Cerebellar cortex (tissue), 1 donor: ENCODE measurements around the gene AP3B2.

Source experiments
- DNase-seq: peaks from one replicate; pipeline ENCODE4 v3.0.0-alpha.2; 2015; ENCODE audit warnings: low spot score

The AP3B2 gene

DNA sequence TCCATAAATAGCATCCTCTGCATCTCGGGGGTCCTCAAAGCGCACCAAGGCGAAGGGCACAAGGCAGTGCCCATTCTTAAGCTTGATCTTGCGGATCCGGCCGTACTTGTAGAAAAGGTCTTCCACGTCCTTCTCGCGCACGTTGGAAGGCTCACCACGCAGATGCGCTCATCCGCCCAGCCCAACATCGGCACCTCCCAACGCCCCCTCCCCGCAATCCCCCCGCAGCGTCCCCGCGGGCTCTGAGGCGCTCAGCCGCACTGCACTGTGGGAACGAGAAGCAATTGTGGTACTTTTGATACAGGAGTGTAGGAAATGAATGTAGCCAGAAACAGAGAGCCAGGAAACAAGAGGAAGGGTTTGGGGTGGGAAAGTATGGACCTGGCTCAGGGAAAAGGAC lies 17.5 kb downstream of the AP3B2 start:
- no peak for DNase-seq

DNA sequence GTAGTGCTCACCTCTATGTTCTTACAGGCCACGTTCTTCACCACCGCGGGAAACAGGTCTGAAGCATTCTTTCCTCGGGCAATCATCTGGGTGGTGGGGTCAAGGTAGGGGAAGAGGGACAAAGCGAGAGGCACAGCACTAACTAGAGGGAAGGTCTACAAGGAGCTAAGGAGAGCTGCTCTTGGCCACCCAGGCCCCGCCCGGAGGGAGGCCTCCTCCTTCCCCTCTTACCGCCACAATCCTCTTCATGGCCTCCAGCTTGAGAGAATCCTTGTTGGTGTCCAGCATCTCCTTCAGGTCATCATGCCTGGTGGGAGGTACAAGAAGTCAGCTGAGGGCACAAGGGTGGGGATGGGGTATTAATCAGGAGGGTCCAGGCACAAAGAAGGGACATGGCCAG lies 20.5 kb downstream of the AP3B2 start:
- no peak for DNase-seq

DNA sequence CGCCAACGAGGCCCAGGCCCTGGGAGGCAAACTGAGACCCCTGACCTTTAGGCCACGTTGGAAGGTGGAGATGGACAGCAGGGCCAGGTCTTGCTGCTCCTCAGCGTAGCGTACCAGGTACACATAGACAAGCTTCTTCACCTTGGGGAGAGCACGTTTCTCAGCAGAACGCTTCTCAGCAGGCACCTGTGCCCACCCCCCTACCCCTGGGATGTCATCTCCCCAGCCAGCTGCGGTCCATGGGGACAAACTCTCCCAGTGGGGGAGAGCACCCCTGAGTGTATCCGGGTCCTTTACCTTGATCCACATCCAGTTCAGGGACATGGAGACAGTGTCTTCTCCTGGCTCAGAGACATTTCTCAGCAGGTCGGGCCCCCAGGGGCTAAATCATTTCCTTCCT lies 21.0 kb downstream of the AP3B2 start:
- DNase-seq: no peak

DNA sequence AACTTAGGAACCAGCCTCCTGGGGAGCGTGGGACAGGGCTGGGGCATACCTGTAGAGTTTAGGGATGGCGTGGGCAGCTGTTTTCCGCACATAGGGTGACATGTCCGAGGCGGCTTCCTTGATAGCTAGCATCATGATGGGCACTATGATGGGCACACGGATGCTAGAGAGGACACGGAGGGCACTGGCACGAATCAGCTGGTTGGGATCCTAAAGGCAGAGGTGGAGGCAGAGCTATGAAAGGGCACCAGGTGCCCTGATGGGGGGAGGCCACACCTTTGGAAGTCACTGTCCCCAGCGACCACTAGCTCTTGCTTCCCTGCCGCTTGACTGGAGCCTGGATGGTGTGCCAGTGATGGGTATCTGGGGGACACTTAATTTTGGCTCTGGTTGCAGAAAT lies 28.3 kb downstream of the AP3B2 start:
- no peak for DNase-seq

DNA sequence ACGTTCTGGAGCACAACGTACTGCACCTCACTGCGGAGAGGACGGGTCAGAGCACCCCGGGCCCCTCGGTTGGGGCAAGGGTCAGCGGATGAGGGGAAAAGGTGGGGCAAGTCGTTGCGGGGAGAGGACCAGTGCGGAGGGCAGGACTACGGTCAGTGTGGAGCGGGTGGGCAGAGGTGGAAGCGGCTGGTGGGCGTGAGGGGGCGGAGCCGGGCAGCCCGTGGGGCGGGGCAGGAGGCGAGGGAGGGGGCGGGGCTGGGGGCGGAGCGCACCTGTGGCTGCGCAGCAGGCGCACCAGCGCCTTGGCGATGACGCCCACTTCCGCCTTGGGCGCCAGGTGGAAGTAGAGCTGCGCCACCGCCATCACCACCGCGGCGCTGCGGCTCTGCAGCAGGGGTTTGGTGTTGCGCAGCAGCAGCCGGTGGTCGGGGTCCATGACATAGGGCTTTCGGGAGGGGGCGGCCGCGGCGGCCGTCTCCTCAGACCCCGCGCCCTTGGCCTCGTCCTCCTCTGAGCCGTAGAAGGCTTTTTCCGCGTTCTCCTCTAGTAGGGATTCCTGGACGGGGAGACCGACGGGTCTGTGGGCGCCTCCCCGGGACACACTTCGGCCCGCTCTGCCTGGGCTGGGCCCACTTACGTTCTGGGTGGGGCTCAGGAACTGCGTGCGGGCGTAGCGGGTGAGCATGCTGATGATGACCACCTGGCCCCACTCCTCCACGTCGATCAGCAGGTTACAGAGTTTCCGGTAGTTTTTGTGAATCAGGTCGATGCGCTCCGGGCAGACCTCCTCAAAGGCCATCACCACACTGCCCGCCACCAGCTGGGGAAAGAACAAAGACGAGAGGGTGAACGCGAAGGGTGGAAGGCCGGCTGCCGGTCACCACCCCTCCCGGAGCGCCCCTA lies 29.2 kb downstream of the AP3B2 start:
- DNase-seq: no peak

DNA sequence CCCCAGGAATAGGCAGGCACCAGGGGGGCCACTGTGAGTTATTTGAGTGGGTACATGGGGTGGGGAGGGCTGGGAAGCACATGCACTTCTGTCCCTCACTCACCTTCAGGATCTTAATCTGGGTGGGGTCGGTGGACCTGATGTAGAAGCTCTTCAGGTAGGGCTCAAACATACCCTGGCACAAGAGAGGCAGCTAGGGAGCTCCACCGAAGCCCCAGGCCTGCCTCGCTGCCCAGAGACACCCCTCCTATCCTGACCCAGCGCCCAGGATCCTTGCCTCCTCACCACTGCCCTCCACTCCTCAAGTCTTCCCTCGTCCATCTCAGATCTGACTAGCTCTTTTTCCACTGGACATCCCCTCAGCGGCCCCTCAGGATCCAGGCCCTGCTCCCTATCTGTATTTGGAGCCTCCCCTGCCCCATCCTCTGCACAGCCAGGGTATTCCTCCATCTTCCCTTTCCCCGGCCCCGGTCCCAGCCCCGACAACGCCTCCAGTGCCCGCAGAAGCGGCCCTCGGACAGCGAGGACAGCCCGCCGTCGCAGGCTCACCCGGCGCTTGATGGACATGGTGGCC lies 30.0 kb downstream of the AP3B2 start:
- no peak for DNase-seq

DNA sequence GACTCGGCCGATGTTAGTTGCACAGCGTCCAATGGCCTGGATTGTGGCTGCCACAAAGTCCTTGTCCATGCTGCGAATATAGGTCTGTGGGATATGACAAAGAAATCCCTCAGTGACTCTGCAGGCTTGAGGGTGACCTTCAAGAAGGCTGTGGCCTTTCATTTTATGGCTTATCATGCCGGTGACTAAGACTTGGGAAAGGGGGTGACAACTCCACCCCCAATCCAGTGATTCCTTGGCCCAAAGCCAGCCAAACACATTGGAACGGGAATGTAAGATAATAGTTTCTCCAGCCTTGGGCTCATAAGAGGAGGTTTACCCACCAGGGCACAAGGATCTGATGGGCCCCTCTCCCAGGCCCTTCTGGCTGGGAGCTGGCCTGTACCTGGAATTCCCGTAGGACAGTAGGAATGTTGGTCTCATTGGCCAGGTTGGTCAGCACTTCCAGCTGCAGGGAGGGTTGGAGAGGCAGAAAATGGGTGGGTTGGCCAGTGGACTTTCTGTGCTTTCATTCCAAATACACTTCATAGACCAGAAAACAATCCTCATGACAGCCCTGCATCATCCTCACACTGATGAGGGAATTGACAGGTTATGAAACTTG lies 31.9 kb downstream of the AP3B2 start:
- DNase-seq: no peak

DNA sequence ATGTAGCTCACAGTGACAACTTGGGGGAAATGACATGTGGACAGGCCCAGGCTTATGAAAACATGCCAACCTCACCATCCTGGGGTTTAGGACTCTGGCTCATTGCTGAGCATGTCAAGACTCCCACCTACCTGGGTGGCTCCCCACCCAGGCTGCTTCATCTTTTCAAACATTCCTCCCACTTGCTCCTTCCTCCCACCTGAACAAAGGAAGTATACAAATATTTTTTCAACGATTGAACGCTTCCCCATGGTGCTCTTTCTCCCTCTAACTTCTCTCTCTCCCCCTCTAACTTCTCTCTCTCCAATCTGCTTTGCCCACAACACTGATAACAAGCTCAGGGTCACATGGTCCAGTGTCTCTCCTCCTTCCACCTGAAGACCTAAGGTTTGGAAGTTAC lies 34.8 kb downstream of the AP3B2 start:
- DNase-seq: no peak

DNA sequence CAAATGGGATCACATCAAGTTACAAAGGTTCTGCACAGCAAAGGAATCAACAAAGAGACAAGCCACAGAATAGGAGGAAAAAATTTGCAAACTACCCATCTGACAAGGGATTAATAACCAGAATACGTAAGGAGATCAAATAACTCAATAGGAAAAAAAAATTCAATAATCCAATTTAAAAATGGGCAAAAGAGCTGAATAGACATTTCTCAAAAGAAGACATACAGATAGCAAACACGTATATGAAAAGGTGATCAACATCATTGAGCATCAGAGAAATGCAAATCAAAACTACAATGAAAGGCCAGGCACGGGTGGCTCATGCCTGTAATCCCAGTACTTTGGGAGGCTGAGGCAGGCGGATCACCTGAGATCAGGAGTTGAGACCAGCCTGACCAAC lies 39.0 kb downstream of the AP3B2 start:
- no peak for DNase-seq

DNA sequence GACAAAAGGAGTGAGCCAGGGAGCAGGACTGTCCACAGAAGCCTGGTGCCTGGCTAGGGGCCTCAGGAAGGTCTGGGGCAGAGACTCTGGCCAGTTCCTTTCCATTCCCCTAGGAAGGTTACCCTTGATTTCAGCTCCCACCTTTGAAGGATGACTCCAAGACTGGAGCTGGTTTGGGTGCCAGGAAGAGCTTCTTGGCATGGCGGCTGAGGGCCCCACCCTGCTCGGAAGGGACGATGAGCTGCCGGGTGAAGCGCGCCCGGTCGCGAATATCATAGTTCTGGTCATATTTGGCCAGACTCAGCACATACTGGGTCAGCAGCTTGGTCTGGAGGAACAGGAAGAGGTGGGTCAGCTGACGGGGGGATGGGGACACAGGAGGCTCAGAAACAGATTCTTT lies 43.1 kb downstream of the AP3B2 start:
- DNase-seq: no peak

DNA sequence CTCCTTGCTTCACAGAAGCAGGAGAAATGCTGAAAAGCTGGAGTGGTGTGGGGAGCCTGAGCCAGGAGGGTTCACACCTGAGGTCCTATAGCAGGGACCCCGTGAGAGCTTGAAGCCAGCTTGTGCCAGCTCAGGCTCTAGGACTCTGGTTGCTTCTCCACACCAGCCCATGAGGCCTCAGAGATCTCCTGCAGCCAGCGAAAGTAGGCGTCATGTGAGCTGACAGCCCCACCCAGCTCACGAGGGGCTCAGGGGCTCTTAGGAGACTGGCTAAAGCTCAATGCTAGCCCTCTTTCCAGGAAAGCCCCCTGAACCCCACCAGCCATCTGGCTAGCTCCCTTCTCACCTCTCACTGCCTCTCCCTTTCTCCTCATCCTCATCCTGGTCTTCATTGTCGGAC lies 45.7 kb downstream of the AP3B2 start:
- no peak for DNase-seq

DNA sequence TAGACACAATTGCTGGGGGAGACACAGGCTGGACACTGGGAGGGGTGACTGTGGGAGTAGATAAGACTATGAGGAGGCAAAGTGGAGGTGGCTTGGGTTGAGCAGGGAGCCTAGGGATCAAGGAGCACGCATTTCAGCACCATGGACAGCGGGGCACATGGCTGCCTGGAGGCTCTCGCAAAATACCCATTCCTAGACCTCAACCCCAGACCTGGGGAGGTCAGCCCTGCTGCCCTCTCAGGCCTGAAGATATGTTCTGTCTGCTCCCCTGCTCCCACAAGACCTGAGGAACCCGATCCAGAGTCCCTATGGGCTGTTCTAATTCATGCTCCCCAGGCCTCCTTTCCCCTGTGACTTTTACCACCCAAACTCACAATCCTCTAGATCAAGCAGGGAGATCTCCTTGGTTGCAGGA lies 46.5 kb downstream of the AP3B2 start:
- no peak for DNase-seq

DNA sequence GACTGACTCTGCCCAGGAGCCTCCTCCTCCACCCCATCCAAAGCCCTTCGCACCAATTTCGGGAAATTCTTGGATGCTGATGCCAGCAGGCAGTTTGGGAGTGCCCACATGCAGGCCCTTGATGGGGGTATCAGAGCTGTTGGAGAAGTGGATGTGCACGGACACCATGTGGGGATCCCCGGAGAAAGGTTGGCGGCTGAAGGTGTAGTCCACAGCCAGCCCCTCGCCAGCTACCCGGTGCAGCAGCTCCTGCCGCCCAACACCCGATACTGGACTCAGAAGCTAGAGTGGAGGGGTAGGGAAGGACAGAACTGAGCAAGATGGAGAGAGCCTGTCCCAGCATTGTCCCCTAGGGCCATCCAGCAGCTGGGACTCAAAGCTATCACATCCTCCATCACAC lies 47.0 kb downstream of the AP3B2 start:
- DNase-seq: no peak

DNA sequence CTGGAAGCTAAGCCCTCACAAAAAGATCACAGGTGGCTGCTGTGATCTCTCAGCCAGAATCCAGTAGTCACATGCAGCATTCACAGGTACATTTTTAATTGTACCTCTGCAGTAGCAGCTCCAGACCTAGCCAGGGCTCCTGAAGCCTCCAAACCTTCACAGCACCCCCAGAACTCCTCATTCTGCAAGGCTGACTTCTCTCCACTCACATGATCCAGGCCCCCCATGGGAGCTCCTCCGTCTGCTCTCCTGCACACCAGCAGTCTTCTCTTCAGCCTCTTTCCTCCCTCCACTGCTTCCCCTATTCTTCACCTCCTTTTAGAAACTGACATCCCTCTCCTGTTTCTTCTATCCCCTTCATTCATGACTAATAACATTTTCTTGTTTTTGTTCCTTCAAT lies 49.3 kb downstream of the AP3B2 start:
- no peak for DNase-seq

DNA sequence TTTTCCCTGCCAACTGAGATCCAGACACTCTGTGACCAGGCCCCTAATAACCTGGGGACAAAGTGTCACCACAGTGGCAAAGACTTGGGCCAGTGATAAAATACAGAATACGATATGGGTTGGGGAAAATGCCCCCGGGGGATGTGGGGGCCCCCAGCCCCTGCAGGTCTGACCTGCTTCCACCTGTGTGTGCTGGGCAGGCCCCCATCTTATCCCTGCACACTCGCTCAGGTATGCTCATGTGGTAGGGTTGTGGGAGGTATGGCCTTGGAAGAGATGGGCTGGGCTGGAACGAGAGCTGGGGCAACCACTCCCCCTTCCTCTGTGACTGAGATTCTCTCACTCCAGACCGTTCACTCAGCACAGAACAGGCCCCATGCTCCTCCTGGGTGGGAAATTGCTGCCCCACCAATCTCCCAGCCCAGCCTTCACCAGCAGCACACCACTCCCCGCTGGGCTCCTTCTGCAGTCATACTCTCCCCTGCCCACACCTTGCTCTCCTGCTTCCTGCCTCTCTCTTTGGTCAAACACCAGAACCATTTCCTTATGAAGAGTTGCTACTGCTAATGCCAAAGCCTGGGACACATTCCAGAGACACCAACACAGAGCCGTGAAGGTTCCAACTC lies 52.9 kb downstream of the AP3B2 start:
- no peak for DNase-seq

DNA sequence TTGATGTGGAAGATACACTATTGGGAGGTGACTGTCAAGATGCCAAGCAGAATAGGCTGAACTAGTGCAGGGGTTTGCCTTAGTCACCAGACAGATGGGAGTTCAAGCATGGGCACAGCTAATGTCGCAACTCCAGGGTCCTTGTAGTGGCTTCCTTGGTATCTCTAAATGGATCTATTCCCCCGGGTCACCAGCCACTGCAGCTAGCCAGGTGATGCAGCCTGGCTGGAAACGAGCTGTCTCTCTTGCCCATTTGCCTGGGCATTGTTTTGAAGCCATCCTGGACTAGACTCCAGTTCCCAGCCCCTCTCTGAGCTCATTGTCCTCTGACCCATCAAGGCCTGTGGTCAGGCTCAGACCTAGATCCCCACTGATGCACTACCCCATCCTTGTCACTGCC lies 54.1 kb downstream of the AP3B2 start:
- DNase-seq: no peak

DNA sequence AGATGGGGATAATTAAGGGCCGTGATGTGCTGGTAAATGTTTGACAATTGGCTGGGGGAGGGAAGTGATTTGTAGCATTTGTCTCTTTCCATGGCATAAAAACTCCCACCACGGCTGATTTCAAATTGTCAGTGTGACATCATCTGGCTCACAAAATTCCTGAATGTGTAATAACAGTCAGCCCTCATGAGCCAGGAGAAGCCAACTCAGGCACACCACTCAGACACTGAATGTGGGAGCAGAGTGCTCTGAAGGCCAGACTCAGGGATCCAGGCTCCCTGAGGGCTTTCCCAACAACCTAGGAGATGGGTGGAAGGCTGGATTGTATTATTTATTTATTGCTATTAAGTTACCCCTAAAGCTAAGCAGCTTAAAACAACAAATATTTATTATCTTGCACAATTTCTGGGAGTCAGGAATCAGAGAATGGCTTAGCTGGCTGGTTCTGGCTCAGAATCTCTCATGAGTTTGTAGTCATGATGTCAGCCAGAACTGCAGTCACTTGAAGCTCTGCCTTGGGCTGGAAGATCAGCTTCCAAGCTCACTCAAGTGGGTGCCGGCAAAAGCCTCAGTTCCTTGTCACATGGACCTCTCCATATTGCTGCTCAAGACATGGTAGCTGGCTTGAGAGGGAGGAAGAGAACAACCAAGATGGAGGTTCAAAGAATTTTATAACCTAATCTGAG lies 56.0 kb downstream of the AP3B2 start:
- DNase-seq: no peak

DNA sequence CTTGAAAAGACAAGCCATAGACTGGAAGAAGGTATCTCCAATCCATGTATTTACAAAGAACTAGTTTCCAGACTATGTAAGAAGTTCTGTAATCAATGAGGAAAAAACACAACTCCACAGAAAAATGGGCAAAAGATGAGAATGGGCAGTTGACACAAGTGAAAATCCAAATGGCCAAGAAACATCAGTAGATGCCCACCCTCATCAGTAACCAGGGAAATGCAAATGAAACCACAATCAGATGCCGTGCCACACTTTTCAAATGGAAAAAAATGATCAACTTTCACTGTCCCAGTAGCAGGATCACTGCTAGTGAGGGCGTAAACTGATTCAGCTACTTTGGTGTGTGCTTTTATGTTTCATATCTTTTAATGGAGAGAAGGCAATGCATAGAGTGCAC lies 58.0 kb downstream of the AP3B2 start:
- DNase-seq: no peak

DNA sequence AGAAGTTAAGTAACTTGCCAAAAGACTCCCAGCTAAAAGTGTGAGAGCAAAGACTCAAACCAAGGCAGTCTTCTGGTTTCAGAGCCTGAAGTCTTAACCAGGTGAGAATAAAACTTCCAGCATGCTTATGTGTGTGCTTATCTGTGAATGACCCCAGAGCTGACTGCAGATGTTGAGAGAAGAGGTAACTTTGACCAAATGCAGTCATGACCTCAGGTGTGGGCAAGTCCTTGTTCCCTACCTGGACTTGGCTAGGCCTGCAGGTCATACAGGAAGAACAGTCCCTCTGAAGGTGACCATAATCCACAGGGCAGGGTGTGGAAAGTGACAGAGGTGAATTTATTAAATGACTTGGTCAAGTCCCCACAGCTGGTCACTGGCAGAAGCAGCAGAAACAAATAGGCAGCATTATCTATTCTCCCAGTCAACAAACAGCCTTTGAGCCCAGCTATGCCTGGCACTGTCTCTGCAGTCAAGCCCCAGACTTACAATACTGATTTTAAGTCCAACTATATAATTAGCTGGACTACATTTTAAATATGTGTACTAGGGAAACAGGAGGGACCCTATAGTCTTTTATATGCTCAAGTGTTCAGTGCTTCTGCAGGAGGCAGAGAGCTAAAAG lies 59.5 kb downstream of the AP3B2 start:
- no peak for DNase-seq

DNA sequence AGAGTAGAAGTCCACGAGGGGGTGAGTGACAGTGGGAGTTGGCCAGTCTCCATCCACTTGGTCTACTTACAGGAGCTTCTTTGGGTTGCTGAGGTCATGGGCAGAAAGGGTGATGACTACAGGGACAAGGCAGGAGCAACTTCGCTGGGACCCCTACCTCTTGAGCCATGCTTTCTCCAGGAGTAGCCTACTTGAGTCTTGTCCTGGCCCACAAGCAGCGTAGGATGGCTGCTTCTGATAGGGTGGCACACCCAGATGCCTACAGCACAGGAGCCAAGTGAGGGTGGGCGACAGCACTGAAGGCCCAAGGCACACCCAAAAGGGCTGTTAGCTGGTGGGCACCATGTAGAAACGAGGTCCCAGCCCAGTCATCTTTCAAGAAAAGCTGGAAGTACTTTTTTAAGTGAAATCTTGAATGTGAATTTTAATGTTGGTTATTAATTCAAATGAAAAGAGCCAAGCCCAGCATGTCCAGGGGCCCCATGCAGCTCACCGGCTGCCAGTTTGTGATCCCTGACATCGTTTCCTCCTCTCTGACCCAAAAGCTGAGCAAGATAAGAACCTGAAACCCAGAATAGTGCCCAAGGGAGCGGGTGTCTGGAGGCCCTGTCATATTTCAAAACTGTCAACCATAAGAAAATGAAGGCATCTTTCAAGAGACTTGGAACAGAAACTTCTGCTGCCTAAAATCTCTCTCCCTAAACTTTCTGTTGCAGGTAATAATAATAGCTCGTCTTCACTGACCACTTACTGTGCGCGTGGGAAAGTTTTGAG lies 60.3 kb downstream of the AP3B2 start:
- peak; percentile 23 for DNase-seq
